OCI-LY3 (cell line): ENCODE results near the gene CPZ.
"Not testable (repeated sequence)": the region's sequence is repeated elsewhere in the genome, so short reads cannot be mapped to it uniquely, and the experiment has no call there.

Source experiments
- H2AFZ ChIP-seq: fragments of 200-600, 300-600 bp; shearing (Covaris generic); 2 replicates; pipeline ENCODE4 v1.6.0; 2014; ENCODE audit warnings: antibody characterized with exemption, low read depth, low read length
- H3K27ac ChIP-seq: fragments of 200-600, 300-600 bp; sonication (generic); 2 replicates; pipeline ENCODE4 v1.5.1; 2014; ENCODE audit warnings: mild to moderate bottlenecking, low read length, moderate library complexity, mixed read lengths
- H3K27me3 ChIP-seq: fragments of 200-600, 300-600 bp; sonication (generic); 2 replicates; pipeline ENCODE4 v1.6.1; 2014; ENCODE audit warnings: low read depth, low read length, mixed read lengths
- H3K36me3 ChIP-seq: fragments of 200-600, 300-600 bp; sonication (generic); replicated peaks from 2 replicates; pipeline ENCODE3; 2014; ENCODE audit warnings: low read depth, low read length, mixed read lengths
- H3K4me1 ChIP-seq: fragments of 300-600, 200-600 bp; sonication (generic); 2 replicates; pipeline ENCODE4 v1.6.1; 2014; ENCODE audit warnings: low read length, mixed read lengths
- H3K4me2 ChIP-seq: fragments of 200-600, 300-600 bp; sonication (generic); 2 replicates; pipeline ENCODE4 v1.6.1; 2014; ENCODE audit warnings: low read length, mixed read lengths
- H3K4me3 ChIP-seq: fragments of 300-600, 200-600 bp; sonication (generic); 2 replicates; pipeline ENCODE4 v1.5.1; 2014; ENCODE audit warnings: antibody characterized with exemption, mild to moderate bottlenecking, low read length, moderate library complexity
- H3K79me2 ChIP-seq: fragments of 300-600, 200-600 bp; shearing (Covaris generic); 2 replicates; pipeline ENCODE4 v1.6.1; 2014; ENCODE audit warnings: mild to moderate bottlenecking, low read length, mixed read lengths
- H3K9ac ChIP-seq: fragments of 300-600, 200-600 bp; shearing (Covaris generic); 2 replicates; pipeline ENCODE4 v1.6.0; 2014; ENCODE audit warnings: mild to moderate bottlenecking, low read length, moderate library complexity
- H3K9me3 ChIP-seq: fragments of 200-600, 300-600 bp; shearing (Covaris generic); 2 replicates; pipeline ENCODE4 v1.6.1; 2014; ENCODE audit warnings: low read length, mixed read lengths; ENCODE audit not compliant: insufficient read depth
- H4K20me1 ChIP-seq: fragments of 200-600, 300-600 bp; sonication (generic); 2 replicates; pipeline ENCODE4 v1.6.1; 2016; ENCODE audit warnings: low read length, mixed read lengths; ENCODE audit not compliant: insufficient read depth
- CTCF ChIP-seq: fragments of 200-600, 300-600 bp; sonication (generic); IDR thresholded peaks from 2 replicates; pipeline ENCODE4 v1.5.1; 2014; ENCODE audit warnings: antibody characterized with exemption, low read length, low read depth
- EZH2phosphoT487 ChIP-seq: fragments of 200-600 bp; shearing (Covaris generic); IDR thresholded peaks from 2 replicates; pipeline ENCODE4 v1.6.1; 2018; ENCODE audit warnings: antibody characterized with exemption, mixed run types, low read depth

Gene CPZ

DNA sequence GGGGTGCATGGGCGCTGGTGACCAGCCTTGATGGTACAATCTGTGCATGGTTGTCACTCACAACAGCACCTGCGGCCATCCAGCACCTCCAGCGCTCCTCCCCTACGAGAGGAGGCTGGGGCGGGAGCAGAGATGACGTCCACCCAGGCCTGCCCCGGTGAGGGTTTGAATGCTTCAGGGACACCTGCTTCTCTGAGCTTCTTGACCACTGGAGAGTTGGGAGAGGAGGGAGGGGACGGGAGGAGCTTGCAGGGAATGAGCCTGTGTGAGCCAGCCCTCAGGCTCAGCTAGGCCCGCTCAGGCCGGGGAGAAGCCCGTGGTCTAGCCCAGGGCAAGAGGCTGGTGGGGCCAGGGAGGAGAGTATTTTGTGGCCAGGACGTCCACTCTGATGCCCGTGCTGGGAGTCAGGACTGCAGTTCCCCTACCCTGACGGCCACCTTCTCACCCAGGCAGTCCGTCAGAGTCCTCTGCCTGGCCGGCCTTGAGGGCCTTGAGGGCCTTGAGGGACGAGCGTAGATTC, 59.2 kb downstream of the CPZ start:
- Histone ChIP-seq H3K36me3 (no peaks in the 10 kb centered on the region), H3K4me1 (no peaks in the 10 kb centered on the region), H3K4me2 (no peak overlapping the region), H4K20me1 (no peaks in the 10 kb centered on the region), H3K79me2 (no peaks in the 10 kb centered on the region), H2AFZ (no peak overlapping the region), H3K27ac (no peak overlapping the region), H3K9me3 (no peaks in the 10 kb centered on the region), H3K4me3 (no peak overlapping the region), H3K9ac (no peak overlapping the region), H3K27me3 (no peaks in the 10 kb centered on the region)
- TF ChIP-seq CTCF (no peak), EZH2phosphoT487 (no peak)

DNA sequence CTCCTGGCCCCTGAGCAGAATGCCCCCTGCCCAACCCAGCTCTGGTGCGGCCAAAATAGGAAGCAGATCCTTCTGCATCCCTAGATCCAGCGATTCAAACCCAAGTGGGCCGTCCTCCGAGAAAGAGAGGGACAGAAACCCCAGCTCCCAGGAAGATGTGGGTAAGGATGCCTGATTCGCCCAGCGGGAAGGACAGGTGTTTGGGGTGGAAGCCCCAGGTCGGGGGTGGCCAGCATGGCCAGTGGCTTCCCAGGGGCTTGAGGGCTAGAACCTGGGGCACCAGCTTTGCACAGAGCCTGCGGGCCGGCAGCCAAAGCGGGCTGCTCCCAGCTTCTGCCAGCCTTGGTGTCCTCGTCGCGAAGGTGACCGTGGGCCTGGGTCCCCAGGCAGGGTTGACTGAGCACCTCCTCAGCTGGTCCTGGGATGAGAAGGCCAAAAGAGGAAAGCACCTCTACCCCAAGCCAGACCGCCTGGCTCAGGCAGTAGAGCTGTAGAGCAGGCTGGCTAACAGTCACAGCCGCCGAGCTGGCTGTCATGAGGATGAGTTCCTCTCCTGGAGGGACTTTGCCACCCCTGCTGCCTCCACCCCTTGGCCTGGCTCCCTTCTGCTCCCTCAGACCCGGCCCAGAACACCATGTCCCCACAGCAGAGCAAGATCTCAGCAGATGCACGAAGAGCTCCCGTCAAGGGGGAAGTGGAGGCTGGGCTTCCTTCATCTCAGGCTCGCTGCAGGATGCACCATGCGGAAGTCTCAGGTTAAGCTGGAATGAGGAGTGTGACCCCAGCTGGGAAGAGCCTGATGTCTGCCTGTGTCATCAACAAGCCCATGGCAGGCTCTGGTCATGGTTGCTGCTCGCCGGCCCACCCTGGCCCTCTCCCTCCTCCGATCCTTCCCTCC, 59.9 kb downstream of the CPZ start:
- TF ChIP-seq EZH2phosphoT487 = no peak
- TF ChIP-seq CTCF = no peak
- Histone ChIP-seq H3K9me3 (no peaks in the 10 kb centered on the region), H3K27me3 (no peaks in the 10 kb centered on the region), H3K4me3 (no peak overlapping the region), H3K4me2 (no peak overlapping the region), H3K9ac (no peak overlapping the region), H3K27ac (no peak overlapping the region), H3K79me2 (no peaks in the 10 kb centered on the region), H3K4me1 (no peaks in the 10 kb centered on the region), H3K36me3 (no peaks in the 10 kb centered on the region), H2AFZ (no peak overlapping the region), H4K20me1 (no peaks in the 10 kb centered on the region)

DNA sequence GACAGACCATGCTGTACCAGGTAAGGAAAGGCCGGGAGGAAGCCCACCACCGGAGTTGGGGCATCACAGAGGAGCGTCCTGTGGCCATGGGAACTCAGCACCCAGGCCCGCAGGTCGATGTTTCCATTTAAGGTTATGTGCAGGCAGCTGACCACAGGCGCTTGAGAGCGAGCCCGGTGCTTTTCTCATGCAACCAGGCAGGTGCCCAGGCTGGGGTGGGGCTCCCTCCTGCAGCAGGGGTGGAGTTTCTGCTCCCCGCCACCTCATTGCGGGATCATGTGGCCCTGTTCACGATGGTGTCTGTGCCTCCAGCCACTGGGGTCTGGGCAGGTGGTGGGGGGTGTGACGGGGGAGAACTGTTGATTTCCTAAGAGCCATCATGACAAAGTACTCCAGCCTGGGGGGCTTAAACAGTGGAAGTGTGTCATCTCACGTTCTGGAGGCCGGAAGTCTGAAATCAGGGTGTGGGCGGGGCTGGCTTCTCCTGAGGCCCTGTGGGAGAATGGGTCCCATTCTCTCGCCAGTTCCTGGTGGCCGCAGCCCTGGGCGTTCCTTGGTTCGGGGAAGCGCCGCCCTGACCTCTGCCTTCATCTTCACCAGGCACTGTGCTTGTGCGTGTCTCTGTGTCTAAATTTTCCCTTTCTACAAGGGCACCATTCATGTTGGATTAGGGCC, 60.9 kb downstream of the CPZ start:
- no peak for TF ChIP-seq EZH2phosphoT487
- TF ChIP-seq CTCF = no peak
- Histone ChIP-seq H2AFZ (no peak overlapping the region), H3K4me3 (no peak overlapping the region), H3K36me3 (no peaks in the 10 kb centered on the region), H3K79me2 (no peaks in the 10 kb centered on the region), H4K20me1 (no peaks in the 10 kb centered on the region), H3K27ac (no peak overlapping the region), H3K4me2 (no peak overlapping the region), H3K9ac (no peak overlapping the region), H3K9me3 (no peaks in the 10 kb centered on the region), H3K27me3 (no peaks in the 10 kb centered on the region), H3K4me1 (no peaks in the 10 kb centered on the region)

DNA sequence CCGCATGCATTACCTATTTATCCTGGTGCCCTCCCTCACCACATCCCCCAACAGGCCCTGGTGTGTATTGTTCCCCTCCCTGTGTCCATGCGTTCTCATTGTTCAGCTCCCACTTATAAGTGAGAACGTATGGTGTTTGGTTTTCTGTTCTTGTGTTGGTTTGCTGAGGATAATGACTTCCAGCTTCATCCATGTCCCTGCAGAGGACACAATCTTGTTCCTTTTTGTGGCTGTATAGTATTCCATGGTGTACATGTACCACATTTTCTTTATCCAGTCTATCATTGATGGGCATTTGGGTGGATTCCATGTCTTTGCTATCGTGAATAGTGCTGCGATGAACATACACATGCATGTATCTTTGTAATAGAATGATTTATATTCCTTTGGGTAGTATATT, 61.6 kb downstream of the CPZ start:
- not testable (repeated sequence) for H3K4me3 ChIP-seq, H3K27ac ChIP-seq, H2AFZ ChIP-seq, H3K79me2 ChIP-seq, H3K4me1 ChIP-seq, H4K20me1 ChIP-seq, H3K9ac ChIP-seq, H3K36me3 ChIP-seq, H3K4me2 ChIP-seq, H3K9me3 ChIP-seq, H3K27me3 ChIP-seq
